Measurements from ENCODE around the gene ZBTB25.

ZBTB25 gene

DNA sequence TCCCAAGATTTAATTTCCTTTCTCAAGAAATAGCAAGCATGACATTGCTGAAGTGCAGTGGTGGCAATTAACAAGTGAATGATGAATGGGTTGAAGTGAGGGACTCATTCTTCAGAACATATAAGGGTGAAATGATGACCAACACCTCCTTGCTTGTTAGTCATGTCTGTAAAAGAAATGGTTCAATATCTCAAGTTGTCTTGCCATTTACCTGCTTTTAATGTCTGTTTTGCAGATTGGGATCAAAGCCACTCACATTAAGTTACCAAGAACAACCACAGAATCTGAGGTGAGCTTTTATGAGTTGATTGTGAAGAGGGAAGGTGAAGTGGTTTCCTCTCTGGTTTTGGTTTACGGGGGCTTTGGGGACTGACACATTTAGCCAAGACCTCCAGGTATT, 91.4 kb downstream of the ZBTB25 start:
- no peak overlapping the region for H3K4me3 ChIP-seq (ENCODE audit: low read length)
- DNase-seq (ENCODE audit: low read depth), result no peak
- TF ChIP-seq, protein P1, sequence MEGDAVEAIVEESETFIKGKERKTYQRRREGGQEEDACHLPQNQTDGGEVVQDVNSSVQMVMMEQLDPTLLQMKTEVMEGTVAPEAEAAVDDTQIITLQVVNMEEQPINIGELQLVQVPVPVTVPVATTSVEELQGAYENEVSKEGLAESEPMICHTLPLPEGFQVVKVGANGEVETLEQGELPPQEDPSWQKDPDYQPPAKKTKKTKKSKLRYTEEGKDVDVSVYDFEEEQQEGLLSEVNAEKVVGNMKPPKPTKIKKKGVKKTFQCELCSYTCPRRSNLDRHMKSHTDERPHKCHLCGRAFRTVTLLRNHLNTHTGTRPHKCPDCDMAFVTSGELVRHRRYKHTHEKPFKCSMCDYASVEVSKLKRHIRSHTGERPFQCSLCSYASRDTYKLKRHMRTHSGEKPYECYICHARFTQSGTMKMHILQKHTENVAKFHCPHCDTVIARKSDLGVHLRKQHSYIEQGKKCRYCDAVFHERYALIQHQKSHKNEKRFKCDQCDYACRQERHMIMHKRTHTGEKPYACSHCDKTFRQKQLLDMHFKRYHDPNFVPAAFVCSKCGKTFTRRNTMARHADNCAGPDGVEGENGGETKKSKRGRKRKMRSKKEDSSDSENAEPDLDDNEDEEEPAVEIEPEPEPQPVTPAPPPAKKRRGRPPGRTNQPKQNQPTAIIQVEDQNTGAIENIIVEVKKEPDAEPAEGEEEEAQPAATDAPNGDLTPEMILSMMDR (IDR thresholded peaks at IDR 0.05; ENCODE audit: insufficient read depth, low read depth, low read length, missing control alignments), result no peak

DNA sequence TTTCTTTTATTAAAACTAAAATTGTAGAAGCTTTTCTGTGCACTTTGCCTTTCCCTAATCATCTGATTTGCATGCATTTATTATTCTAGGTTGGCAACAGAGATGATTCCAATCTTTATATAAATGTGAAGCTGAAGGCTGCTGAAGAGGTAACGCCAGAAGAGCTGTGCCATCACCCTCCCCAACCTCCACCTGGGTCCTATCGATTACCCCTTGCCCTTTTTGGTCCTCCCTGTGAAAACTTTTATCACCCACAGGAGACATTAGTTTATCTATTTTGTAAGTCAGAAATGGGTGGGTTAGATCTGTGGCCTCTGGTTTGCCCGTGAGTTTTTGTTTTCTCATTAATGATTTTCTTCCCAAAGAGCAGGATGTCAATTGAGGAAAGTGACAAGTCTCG, 92.6 kb downstream of the ZBTB25 start:
- DNase-seq (ENCODE audit: low read depth), result no peak
- TF ChIP-seq, protein P1 (IDR thresholded peaks at IDR 0.05; ENCODE audit: insufficient read depth, low read depth, low read length, missing control alignments), result no peak
- no peak overlapping the region for H3K4me3 ChIP-seq (ENCODE audit: low read length)

DNA sequence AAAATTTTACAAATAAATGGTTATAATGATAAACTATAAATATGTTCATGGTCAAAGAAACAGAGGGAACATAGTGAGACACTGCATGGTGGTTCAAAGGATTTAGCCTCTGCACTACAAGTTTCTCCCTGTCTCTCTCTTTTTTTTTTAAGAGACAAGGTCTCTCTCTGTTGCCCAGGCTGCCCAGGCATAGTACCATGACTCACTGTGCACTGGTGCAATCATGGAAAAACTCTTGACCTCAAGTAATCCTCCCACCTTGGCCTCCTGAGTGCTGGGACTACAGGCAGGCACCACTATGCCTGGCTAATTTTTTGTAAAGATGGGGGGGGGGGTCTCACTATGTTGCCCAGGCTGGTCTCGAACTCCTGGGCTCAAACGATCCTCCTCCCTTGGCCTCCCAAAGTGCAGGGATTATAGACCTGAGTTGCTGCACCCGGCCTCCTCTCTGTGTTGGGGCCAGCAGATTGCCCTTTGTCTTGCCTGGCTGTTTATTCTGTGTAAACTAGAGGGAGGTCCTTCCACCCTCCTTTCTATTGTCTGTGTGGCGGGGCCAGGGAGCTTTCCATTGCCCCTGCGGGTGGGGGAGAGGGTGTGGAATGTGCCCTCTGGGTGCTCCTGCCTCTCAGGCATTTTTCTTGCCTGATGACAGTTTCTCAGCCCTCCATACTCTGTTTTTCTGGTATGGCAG, 93.4 kb downstream of the ZBTB25 start:
- H3K4me3 ChIP-seq (ENCODE audit: low read length), result no peak overlapping the region
- TF ChIP-seq, protein P1 (IDR thresholded peaks at IDR 0.05; ENCODE audit: insufficient read depth, low read depth, low read length, missing control alignments), result no peak
- DNase-seq (ENCODE audit: low read depth), result peak; percentile 62

DNA sequence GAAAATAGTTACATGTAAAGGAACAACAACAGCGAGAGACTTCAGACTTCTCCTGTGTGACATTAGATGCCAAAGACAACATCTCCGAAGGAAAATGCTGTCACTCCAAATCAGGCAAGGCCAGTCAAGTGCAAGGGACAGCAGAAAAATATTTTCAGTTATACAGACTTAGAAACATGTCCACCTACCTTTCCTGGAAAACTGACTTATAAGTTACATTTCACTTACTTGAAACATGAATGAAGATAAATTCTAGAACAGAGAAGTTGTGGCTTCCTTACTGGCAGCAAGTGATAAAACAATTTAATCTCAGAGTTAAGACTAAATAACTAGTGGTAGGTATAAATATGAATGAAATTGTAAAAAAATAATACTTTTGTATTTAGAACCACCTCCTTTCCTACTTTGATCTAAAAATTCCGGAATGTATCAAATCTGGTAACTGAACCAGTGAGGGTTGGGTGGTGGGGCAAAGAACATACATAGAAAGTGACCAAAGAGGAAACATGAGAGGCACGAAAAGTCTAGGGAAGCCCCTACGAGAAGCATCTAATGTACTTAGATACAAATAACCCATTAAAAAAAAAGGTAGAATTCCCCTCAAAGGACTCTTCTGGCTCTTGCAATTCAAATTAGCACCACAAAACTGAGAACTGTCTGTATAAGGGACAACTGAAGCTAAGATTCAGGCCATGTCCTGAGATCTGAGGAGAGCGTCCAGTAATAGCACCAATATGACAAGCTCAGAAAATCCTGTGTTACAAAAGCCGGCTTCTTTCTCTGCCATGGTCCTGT, 94.3 kb downstream of the ZBTB25 start:
- DNase-seq (ENCODE audit: low read depth), result no peak
- H3K4me3 ChIP-seq (ENCODE audit: low read length), result no peak overlapping the region
- TF ChIP-seq, protein P1 (IDR thresholded peaks at IDR 0.05; ENCODE audit: insufficient read depth, low read depth, low read length, missing control alignments), result no peak

DNA sequence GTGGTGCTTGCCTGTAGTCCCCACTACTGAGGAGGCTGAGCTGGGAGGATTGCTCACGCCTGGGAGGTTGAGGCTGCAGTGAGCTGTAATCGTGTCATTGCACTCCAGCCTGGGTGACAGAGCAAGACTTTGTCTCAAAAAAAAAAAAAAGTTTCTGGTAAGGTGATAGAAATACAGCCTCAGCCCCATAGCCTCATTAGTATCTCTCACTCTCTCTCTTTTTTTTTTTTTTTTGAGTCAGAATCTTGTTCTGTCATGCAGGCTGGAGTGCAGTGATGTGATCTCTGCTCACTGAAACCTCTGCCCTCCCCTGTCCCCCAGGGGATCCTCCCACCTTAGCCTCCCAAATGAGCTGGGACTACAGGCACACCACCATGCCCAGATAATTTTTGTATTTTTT, 96.3 kb downstream of the ZBTB25 start:
- H3K4me3 ChIP-seq (ENCODE audit: low read length), result no peak overlapping the region
- DNase-seq (ENCODE audit: low read depth), result peak; percentile 16
- TF ChIP-seq, protein P1 (IDR thresholded peaks at IDR 0.05; ENCODE audit: insufficient read depth, low read depth, low read length, missing control alignments), result no peak

DNA sequence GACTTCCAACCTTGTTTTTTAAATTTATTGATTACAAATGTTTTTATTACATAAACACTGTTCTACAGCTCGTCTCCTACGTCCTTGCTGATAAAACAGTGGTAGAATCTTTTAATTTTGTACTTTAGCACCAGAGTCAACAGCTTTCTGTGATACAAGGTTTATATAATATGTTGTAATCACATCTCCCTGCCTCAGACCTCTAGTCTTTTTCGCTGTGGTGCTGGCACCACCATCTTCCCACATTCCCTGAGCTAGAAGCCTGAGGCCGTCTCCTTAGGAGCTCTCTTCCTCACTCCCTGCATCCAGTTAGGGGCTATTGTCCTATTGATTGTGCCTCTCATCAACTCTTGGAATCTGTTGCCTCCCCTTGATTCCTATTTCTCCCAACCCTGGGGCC, 98.3 kb downstream of the ZBTB25 start:
- TF ChIP-seq, protein P1 (IDR thresholded peaks at IDR 0.05; ENCODE audit: insufficient read depth, low read depth, low read length, missing control alignments), result no peak
- H3K4me3 ChIP-seq (ENCODE audit: low read length), result no peak overlapping the region
- no peak for DNase-seq (ENCODE audit: low read depth)
